Neural cell (in vitro differentiated cells): ENCODE data around the gene SKIC8.

Experiments
- POLR2AphosphoS5 ChIP-seq: IDR thresholded peaks from 2 replicates; pipeline ENCODE4 v1.6.1; 2012
- TF ChIP-seq, protein P1 (sequence below): fragments of 450-650 bp; IDR thresholded peaks from 2 replicates; pipeline ENCODE4 v1.5.1; 2014; ENCODE audit warnings: antibody characterized with exemption, mild to moderate bottlenecking, moderate library complexity; ENCODE audit not compliant: poor library complexity, severe bottlenecking
- TF ChIP-seq, protein P2 (sequence below): IDR thresholded peaks from 2 replicates; pipeline ENCODE4 v1.6.1; 2012; ENCODE audit warnings: borderline replicate concordance

DNA sequence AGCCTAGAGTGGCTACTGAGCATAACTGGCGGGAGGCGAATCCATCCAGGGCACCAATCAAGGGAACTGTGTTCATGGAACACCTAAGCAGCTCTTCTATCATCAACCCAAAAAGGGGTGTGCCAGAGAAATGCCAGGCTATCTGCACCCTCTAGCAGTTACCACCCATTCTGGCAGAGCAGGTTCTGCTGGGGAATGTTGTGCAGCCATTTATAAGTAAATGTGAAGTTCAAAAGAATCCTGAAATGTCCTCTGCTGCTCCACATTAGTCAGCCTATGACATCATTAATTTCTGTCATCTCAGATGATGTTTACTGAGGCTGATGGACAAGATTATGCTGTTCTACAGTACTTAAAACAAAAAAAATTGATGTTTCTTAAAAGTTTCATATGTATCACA lies 7.7 kb downstream of the SKIC8 start:
- TF ChIP-seq, protein P1, sequence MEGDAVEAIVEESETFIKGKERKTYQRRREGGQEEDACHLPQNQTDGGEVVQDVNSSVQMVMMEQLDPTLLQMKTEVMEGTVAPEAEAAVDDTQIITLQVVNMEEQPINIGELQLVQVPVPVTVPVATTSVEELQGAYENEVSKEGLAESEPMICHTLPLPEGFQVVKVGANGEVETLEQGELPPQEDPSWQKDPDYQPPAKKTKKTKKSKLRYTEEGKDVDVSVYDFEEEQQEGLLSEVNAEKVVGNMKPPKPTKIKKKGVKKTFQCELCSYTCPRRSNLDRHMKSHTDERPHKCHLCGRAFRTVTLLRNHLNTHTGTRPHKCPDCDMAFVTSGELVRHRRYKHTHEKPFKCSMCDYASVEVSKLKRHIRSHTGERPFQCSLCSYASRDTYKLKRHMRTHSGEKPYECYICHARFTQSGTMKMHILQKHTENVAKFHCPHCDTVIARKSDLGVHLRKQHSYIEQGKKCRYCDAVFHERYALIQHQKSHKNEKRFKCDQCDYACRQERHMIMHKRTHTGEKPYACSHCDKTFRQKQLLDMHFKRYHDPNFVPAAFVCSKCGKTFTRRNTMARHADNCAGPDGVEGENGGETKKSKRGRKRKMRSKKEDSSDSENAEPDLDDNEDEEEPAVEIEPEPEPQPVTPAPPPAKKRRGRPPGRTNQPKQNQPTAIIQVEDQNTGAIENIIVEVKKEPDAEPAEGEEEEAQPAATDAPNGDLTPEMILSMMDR: no peak
- no peak for TF ChIP-seq POLR2AphosphoS5
- TF ChIP-seq, protein P2, sequence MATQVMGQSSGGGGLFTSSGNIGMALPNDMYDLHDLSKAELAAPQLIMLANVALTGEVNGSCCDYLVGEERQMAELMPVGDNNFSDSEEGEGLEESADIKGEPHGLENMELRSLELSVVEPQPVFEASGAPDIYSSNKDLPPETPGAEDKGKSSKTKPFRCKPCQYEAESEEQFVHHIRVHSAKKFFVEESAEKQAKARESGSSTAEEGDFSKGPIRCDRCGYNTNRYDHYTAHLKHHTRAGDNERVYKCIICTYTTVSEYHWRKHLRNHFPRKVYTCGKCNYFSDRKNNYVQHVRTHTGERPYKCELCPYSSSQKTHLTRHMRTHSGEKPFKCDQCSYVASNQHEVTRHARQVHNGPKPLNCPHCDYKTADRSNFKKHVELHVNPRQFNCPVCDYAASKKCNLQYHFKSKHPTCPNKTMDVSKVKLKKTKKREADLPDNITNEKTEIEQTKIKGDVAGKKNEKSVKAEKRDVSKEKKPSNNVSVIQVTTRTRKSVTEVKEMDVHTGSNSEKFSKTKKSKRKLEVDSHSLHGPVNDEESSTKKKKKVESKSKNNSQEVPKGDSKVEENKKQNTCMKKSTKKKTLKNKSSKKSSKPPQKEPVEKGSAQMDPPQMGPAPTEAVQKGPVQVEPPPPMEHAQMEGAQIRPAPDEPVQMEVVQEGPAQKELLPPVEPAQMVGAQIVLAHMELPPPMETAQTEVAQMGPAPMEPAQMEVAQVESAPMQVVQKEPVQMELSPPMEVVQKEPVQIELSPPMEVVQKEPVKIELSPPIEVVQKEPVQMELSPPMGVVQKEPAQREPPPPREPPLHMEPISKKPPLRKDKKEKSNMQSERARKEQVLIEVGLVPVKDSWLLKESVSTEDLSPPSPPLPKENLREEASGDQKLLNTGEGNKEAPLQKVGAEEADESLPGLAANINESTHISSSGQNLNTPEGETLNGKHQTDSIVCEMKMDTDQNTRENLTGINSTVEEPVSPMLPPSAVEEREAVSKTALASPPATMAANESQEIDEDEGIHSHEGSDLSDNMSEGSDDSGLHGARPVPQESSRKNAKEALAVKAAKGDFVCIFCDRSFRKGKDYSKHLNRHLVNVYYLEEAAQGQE: no peak
